AG04450 (cell line): ENCODE data around the gene CHRD. TPM values are rescaled to one million over a fixed set of nuclear protein-coding genes. Genes with fewer than 3 reads are reported as not detected.

Source experiments
- CTCF ChIA-PET: fragments of 300-600, 350-600 bp; formaldehyde crosslinking; extraction: SDS; loops from one replicate; lab custom pipeline; 2022; ENCODE audit warnings: antibody characterized with exemption, inconsistent platforms; lab: Charles Lee
- POLR2A ChIA-PET: fragments of 350-600 bp; formaldehyde crosslinking; extraction: SDS; loops from one replicate; lab custom pipeline; 2021; ENCODE audit warnings: antibody characterized with exemption, inconsistent platforms; lab: Yijun Ruan, JAX
- DNase-seq: peaks from one replicate; pipeline ENCODE4 v3.0.0-alpha.2; 2011; ENCODE audit warnings: low read depth, low spot score
- H3K27ac ChIP-seq: one replicate; pipeline ENCODE4 v1.5.1; 2012; ENCODE audit warnings: low read depth, low read length, control low read depth
- H3K27me3 ChIP-seq: one replicate; pipeline ENCODE4 v1.6.0; 2012; ENCODE audit warnings: low read length; ENCODE audit not compliant: control insufficient read depth, insufficient read depth
- H3K4me3 ChIP-seq: 2 replicates; pipeline ENCODE4 v1.5.1; 2011; ENCODE audit warnings: mild to moderate bottlenecking, low read depth, low read length, control low read depth
- H3K9me3 ChIP-seq: 2 replicates; pipeline ENCODE4 v1.5.1; 2012; ENCODE audit warnings: low read length; ENCODE audit not compliant: control insufficient read depth, insufficient read depth
- polyA plus RNA-seq: library from polyadenylated mRNA; depleted of rRNA; stranded (reverse); fragments of >200 nt; gene quantifications from 2 replicates; pipeline ENCODE4 v1.2.3, GENCODE V29; 2011
- TF ChIP-seq, protein P1 (sequence below): IDR thresholded peaks from 2 replicates; pipeline ENCODE4 v1.5.1; 2011; ENCODE audit warnings: low read depth, low read length, control low read depth, inconsistent platforms

CHRD gene
- polyA plus RNA-seq, 1 experiment = 0.12 TPM

DNA sequence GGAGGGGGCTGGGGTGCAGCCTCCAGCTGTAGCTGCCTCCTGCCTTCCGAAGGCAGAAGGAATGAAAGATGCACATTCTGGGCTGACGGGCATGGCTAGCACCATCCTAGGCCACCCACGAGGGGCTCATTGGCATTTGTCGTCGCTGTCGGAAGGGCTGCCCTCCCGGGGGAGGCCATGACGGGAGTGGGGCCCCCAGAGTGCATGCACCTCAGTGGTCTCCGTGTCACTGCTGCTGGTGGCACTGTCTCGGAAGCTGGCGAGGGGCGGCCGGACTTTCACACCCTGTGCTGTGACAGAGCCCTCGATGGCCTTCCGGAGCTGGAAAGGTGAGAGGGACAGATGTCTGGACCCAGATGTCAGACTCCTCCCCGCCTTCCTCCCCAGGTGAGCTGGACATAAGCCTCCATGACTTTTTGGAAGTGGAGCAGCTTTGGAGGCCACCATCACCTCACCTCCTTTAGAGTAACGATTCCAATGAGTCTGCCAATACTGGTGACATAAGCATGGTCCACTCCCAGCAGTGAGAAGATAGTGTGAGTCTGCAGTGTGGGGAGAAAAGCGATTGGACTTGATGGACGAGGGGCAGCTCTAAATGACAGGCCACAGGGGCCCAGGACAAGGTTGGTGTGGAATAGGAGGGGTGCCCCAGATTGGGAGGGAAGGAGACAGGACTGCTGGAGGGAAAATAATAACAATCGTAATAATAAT is 33.2 kb upstream of the CHRD start:
- ChIA-PET POLR2A (interaction anchor here (0.8 to 2.0 kb wide), 2 partner anchors 10 to 16 kb away, joined by 3 to 10 read pairs; partner anchors contain the start of gene FAM131A), CTCF (interaction anchor here (0.5 to 1.4 kb wide), 2 partner anchors 25 to 196 kb away, joined by 3 to 6 read pairs; no protein-coding TSS in a partner anchor)

DNA sequence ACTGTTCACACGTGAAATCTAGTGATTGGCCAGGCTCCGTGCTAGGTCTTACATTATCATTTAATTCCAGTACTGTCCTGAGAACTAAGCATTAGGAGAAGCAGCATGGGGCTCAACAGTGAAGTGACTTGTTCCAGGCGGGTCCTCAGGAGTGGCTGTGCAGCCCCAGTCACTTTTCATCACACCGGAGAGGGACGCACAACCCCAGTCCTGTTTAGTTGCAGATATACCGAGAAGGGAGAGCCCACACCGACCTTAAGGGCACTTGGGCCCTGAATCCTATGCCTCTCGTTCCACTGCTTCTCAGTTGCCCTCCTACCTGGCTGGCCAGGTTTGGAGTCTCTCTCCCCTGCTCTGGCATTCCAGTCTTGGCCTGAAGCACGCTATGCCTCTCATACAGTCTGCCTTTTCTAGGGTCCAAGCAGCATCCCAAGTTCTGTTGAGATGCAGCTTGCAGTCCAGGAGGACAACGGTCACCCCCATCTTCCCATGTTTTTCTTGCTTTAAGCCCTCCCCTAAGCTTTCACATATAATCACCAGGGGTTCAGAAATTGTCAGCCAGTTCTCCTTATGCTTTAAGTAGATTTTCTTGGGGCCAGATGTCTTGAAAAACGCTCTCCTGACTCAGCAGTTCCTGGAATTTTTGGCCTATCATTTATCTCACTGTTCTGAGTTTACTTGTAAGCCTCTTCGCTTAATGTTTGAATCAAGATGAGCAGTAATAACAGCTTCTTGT is 32.4 kb upstream of the CHRD start:
- no peaks in the 10 kb centered on the region for H3K27me3 ChIP-seq
- H3K9me3 ChIP-seq = no peaks in the 10 kb centered on the region
- H3K4me3 ChIP-seq = no peak overlapping the region
- DNase-seq = no peak
- POLR2A ChIA-PET = interaction anchor here (0.6 to 0.8 kb wide), 4 partner anchors 9 to 455 kb away, joined by 3 to 5 read pairs (median 4); partner anchors contain the start of gene FAM131A
- CTCF ChIA-PET = interaction anchor here (1.4 kb wide), 1 partner anchor 24 kb away, joined by 3 read pairs; no protein-coding TSS in a partner anchor
- H3K27ac ChIP-seq = no peak overlapping the region
- TF ChIP-seq, protein P1, sequence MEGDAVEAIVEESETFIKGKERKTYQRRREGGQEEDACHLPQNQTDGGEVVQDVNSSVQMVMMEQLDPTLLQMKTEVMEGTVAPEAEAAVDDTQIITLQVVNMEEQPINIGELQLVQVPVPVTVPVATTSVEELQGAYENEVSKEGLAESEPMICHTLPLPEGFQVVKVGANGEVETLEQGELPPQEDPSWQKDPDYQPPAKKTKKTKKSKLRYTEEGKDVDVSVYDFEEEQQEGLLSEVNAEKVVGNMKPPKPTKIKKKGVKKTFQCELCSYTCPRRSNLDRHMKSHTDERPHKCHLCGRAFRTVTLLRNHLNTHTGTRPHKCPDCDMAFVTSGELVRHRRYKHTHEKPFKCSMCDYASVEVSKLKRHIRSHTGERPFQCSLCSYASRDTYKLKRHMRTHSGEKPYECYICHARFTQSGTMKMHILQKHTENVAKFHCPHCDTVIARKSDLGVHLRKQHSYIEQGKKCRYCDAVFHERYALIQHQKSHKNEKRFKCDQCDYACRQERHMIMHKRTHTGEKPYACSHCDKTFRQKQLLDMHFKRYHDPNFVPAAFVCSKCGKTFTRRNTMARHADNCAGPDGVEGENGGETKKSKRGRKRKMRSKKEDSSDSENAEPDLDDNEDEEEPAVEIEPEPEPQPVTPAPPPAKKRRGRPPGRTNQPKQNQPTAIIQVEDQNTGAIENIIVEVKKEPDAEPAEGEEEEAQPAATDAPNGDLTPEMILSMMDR = no peak

More for the DNA sequence above, 33.2 kb upstream of the CHRD start:
- H3K27me3 ChIP-seq = no peaks in the 10 kb centered on the region
- TF ChIP-seq, protein P1 = no peak
- no peak for DNase-seq
- no peak overlapping the region for H3K4me3 ChIP-seq
- no peaks in the 10 kb centered on the region for H3K9me3 ChIP-seq
- H3K27ac ChIP-seq = no peak overlapping the region

DNA sequence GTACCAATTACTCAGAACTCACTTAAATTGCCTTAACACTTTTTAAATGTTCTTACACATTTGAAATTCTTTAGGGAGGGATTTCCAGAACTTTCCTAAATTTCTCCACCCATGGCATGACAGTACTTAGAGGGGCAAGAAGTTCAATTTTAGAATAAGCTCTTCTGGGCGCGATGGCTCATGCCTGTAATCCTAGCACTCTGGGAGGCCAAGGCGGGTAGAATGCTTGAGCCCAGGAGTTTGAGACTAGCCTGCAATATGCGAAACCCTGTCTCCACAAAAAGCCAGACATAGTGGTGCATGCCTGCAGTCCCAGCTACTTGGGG is 31.8 kb upstream of the CHRD start:
- no peak overlapping the region for H3K27ac ChIP-seq
- no peak overlapping the region for H3K4me3 ChIP-seq
- no peaks in the 10 kb centered on the region for H3K9me3 ChIP-seq
- TF ChIP-seq, protein P1 = no peak
- CTCF ChIA-PET = interaction anchor here (1.1 kb wide), 1 partner anchor 24 kb away, joined by 5 read pairs; no protein-coding TSS in a partner anchor
- H3K27me3 ChIP-seq = no peaks in the 10 kb centered on the region
- POLR2A ChIA-PET = interaction anchor here (0.6 to 0.8 kb wide), 4 partner anchors 9 to 456 kb away, joined by 3 to 5 read pairs (median 4); partner anchors contain the start of gene FAM131A
- no peak for DNase-seq

DNA sequence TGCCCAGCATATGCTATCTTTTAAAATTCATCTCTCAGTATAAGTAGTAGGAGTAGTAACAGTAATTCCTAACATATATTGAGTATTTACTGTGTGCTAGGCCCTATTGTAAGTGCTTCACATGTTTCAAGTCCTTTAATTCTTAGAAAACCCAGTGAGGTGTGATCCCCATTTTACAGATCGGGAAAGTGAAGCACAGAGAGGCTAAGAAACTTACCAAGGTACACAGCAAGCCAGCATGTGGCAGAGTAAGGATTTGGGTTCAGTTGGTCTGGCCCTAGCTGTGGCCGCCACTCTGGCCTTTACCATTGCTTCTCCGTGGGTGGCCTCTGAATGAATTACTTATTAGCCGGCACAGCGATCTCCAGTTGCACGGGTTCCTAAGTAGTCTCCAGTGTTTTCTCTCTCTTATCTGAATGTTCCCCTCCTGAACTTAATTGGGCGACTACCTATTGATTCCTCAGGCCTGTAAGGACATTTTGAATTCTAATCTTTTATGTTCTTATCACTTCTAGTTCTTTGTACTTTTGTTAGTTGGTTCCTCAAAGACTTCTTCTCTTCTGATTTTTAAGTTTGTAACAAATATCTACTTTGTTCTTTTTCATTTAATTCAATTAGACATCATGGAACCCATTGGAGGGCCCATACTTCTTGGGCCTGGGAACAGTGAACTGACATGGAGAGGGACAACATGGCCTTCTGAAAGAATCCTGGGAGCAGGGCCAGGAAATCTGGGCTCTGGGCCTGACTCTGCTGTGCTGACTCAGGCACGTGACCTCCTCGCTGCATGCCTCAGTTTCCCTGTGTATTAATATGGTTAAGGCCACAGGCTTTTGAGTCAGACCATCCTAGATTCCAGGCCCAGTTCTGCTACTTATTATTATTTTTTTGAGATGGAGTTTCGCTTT is 30.0 kb upstream of the CHRD start:
- Histone ChIP-seq H3K9me3 (no peaks in the 10 kb centered on the region), H3K27ac (no peak overlapping the region), H3K4me3 (no peak overlapping the region), H3K27me3 (no peaks in the 10 kb centered on the region)
- DNase-seq = no peak
- POLR2A ChIA-PET = no interaction called here
- CTCF ChIA-PET = no interaction called here
- TF ChIP-seq, protein P1 = no peak
